ENCODE measurements around the gene TRIM24.
A peak's percentile ranks its signal among the peaks of the same experiment; 100 is the strongest.
"Not testable (repeated sequence)": the region's sequence is repeated elsewhere in the genome, so short reads cannot be mapped to it uniquely, and the experiment has no call there.

The TRIM24 gene

GRCh38 chr7:138495485-138495884 lies 35.4 kb downstream of the TRIM24 start:
- no peak for DNase-seq

- DNase-seq = peak; percentile 30
Measured at GRCh38 chr7:138499340-138499739, 39.3 kb downstream of the TRIM24 start.

DNA sequence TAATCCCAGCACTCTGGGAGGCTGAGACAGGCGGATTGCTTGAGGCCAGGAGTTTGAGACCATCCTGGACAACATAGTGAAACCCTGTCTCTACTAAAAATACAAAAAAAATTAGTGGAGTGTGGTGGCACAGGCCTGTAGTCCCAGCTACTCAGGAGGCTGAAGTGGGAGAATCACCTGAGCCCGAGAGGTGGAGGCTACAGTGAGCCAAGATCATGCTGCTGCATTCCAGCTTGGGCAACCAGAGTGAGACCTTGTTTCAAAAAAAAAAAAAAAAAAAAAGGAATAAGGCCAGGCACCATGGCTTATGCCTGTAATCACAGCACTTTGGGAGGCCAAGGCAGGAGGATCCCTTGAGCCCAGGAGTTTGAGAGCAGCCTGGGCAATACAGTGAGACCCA lies 40.2 kb downstream of the TRIM24 start:
- not testable (repeated sequence) for DNase-seq

DNA sequence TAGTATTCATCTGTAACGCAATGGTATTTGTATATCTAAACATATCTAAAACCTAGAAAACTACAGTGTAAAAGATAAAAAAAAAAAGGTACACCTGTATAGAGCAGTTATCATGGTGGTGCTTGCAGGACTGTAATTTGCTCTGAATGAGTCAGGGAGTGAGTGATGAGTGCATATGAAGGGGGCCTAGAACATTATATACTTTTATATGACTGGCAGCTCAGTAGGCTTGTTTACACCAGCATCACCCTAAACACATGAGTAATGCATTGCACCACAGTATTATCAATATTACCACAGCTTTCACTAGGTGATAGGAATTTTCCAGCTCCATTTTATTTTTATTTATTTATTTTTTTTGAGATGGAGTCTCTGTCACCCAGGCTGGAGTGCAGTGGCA lies 40.8 kb downstream of the TRIM24 start:
- no peak for DNase-seq

- no peak for DNase-seq
Measured at GRCh38 chr7:138502023-138502767, 42.1 kb downstream of the TRIM24 start.

DNA sequence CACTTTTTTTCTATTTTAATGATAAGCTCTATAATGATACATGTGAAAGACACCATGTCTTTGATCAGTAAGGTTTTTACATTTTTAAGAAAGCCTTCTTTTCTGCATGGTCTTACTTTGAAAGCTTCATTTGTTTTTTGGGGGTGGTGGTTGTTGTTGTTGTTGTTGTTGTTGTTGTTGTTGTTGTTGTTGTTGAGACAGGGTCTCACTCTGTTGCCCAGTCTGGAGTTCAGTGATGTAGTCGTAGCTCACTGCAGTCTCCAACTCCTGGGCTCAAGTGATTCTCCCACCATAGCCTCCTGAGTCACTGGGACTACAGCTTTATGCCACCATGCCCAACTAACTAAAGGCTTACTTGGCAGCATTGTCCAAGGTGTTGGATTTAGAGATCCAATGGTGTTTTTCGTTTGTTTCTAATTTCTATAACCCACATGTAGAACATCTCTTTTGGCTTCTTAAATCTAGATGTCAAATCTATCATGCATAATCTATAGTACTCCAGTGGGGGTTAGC lies 45.4 kb downstream of the TRIM24 start:
- no peak for DNase-seq

DNA sequence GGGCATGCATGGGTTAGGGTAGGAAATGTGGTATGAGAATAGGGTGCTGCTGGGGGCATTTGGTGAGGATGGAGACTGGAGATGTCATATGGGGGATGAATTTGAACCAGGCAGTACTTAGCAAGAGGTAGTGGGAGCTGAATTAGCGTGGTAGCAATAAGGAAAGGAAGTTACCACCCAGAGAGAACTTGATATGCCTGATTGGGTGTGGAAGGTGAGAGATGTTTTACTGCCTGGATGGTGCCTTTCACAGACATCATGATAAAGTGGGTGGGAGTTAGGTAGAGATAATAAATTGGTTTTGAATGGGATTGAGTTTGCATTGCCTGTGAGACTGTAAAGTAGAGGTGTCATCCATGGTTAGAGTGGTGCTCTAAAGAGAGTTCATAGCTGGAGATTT lies 46.7 kb downstream of the TRIM24 start:
- no peak for DNase-seq

- no peak for DNase-seq
Measured at GRCh38 chr7:138510003-138510402, 49.9 kb downstream of the TRIM24 start.

DNA sequence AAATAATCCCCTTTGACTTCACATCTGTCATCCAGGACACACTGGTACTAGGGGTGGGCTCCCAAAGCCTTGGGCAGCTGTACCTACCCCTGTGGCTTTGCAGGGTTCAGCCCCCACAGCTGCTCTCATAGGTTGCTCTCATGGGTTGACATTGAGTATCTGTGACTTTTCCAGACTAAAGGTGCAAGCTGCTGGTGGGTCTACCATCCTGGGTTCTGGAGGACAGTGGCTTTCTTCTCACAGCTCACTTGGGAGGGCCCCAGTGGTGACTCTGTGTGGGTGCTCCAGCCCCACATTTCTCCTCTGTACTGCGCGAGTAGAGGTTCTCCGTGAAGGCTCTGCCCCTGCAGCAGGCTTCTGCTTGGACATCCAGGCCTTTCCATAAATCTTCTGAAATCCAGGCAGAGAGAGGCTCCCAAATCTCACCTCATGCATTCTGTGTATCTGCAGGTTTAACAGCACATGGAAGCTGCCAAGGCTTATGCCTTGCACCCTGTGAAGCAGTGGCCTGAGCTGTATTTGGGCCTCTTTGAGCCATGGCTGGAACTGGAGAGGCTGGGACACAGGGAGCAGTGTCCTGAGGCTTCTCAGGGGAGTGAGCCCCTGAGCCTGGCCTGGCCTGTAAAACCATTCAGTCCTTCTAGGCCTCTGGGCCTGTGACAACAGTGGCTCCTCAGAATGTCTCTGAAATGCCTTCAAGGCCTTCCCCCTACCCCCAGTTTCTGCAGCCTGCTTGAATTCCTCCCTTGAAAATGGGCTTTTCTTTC lies 52.2 kb downstream of the TRIM24 start:
- DNase-seq = no peak

- no peak for DNase-seq
Measured at GRCh38 chr7:138512885-138513284, 52.8 kb downstream of the TRIM24 start.

DNA sequence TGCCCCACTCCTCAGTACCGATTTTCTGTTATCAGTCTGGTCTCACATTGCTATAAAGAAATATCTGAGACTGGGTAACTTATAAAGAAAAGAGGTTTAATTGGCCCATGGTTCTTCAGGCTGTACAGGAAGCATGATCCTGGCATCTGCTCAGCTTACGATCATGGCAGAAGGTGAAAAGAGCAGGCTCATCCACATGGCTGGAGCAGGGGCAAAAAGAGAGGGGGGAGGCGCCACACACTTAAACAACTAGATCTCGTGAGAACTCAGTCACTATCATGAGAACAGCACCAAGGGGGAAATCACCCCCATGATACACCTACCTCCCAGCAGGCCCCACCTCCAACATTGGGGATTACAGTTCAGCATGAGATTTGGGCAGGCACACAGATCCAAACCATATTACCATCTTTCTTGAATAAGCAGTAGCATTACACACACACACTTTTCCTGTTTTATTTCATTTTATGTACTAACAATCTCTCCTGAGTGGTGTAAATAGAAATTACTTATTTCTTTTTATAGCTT lies 53.3 kb downstream of the TRIM24 start:
- DNase-seq = no peak

DNA sequence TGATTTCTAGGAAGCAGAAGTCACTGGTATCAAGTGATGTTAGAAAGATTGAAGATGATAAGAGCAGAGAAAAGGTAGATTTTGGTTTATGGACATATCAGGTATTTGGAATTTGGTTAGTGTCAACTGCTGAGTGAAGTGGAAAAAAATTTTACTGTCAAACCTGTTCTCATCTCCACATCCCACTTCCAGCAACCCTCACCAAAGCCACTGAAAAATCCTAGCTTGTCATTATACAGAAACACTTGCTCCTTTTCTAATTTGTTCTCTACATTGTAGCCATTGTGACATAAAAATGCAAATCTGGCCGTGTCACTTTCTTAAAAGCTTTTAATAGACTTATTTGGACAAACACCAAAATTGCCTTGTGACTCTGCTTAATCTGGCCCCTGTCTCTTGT lies 54.0 kb downstream of the TRIM24 start:
- DNase-seq = no peak

DNA sequence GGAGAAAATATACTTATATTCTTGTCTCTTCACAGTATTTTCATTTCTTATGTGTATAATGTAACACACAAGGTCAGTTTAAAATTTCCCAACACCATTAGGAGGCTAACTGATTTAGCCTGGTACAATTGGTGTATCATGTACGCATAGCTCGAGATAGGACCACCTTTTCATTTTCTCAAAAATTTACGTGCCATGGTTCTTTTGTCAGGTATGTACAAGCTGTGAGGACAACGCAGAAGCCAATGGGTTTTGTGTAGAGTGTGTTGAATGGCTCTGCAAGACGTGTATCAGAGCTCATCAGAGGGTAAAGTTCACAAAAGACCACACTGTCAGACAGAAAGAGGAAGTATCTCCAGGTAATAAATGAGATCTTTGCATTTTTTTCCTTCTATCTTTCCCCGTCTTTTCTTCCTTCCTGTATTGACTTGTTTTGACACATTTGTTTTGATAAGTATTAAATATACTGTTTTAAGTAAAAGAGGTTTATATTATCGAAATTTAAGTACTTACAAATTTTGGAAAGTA lies 55.0 kb downstream of the TRIM24 start:
- DNase-seq = no peak

DNA sequence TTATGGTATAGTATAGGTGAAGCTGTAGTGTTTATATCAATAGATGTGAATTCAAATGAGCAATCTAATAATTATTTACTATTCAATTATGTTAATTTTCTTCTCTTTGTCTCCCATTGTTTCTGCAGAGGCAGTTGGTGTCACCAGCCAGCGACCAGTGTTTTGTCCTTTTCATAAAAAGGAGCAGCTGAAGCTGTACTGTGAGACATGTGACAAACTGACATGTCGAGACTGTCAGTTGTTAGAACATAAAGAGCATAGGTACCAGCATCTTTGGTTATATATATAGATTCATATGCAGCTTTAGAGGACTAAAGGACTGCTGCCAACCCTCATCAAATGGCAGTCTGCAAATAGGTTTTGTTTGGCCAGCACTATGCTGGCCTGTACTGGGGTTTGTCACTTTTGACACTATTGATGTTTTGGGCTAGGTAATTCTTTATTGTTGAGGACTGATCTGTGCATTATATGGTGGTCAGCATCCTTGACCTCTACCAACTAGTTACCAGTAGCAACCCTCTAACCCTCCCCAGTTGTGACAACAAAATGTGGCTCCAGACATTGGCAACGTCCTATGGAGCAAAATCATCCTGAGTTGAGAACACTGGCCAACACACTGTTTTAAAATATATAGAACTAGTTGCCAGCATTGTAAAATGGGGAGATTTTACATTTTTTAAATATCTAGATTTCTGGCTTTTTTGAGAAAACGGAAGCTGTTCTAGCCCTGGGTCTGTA lies 59.2 kb downstream of the TRIM24 start:
- no peak for DNase-seq

DNA sequence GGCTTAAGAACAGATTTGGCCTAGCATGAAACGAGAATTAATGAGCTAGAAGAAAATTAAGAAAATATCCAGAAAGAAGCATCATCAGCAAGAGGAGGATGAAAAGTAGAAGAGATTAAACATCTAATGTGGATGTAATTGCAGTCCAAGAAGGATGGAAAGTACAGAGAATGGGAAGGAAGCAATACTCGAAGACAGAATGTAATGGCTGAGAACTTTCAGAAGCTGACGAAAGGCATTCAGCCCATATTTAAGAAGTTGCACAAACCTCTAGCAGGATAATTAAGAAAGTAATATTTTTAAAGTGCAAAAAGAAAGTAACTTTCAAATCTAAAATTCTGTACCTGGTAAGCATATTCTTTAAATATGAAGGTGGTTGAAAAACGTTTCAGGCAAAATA lies 60.7 kb downstream of the TRIM24 start:
- DNase-seq = no peak

DNA sequence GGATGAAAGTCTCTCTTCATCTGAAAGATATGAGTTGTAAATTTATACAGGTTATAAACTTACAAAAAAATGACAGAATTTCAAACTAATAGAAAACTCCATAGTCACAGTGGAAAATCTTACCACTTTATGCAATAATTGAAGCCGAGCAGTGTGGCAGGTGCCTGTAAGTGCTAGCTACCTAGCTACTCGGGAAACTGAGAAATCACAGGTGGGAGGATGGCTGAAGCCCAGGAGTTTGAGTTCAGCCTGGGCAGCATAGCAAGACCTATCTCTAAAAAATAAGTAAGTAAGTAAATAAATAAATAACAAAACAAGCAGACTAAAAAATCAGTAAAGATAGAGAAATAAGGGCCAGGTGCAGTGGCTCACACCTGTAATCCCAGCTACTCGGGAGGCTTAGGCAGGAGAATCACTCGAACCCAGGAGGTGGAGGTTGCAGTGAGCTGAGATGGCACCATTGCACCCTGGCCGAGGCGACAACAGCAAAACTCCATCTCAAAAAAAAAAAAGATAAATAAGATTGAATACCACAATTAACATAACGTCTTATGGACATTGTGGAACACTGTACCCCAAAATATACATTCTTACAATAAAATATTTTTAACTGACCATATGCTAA lies 61.9 kb downstream of the TRIM24 start:
- DNase-seq = no peak

DNA sequence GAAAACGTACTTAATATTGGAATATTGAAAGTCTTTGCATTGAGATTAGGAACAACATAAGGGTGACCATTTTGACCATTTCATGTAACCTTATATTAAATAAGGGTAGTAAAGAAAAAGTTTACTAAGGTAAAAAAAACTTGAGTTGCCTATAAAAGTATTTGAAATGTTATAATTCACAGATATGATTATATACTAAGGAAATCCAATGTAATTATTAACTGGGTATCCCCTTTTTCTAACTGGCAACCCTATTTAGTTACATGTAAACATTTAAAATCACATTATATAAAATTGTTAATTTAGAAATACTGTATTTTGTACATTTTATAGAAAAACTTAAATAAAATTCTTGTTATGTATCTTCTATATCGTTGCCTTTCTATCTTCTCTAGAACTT lies 64.2 kb downstream of the TRIM24 start:
- no peak for DNase-seq

- no peak for DNase-seq
Measured at GRCh38 chr7:138525757-138526156, 65.7 kb downstream of the TRIM24 start.

DNA sequence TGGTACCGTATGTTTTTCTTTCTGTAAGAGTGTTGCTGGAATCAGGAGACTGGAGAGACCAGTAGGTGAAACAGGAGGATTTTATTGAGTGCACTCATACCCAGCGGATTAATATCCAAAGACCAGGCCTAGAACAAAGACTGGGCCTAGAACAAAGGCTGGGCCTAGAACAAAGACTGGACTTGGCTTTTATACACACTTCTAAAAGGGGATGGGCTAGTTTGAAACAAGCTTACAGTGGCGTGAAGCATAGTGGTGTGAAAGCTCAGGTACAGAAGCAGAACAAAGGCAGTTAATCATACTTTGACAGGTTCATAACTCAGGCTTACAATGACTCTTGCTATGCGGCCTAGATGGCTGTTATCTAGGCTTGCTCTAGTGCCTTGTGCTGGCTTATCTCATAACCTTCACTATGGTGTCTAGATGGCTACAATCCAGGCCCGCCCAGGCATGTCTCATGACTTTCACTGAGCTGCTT lies 67.7 kb downstream of the TRIM24 start:
- DNase-seq = no peak

GRCh38 chr7:138536833-138537232 lies 76.8 kb downstream of the TRIM24 start:
- DNase-seq = not testable (repeated sequence)

GRCh38 chr7:138538518-138538917 lies 78.5 kb downstream of the TRIM24 start:
- DNase-seq = no peak

- DNase-seq = no peak
Measured at GRCh38 chr7:138538997-138539644, 79.1 kb downstream of the TRIM24 start.
